Activated T-helper 17 cell treated with anti-CD3 and anti-CD28 coated beads, Interleukin-2, amount 50 U/mL, for 72 hours (primary cell): ENCODE measurements around the gene MVK. TPM values are rescaled to one million over a fixed set of nuclear protein-coding genes. Genes with fewer than 3 reads are reported as not detected.

Experiments
- ATAC-seq: fragments of 150-1000 bp; cut with Tn5 transposase; replicated peaks from 2 replicates; pipeline ENCODE4 v1.10.0; 2021; ENCODE audit warnings: mild to moderate bottlenecking, moderate library complexity
- H3K27ac Mint-ChIP-seq: one replicate; pipeline ENCODE4 v1.8.0; 2022; ENCODE audit warnings: mixed read lengths
- H3K27me3 Mint-ChIP-seq: one replicate; pipeline ENCODE4 v1.8.0; 2022; ENCODE audit warnings: mixed read lengths
- H3K36me3 Mint-ChIP-seq: one replicate; pipeline ENCODE4 v1.8.0; 2022; ENCODE audit warnings: low read depth, mild to moderate bottlenecking, mixed read lengths
- H3K4me1 Mint-ChIP-seq: one replicate; pipeline ENCODE4 v1.8.0; 2022; ENCODE audit warnings: mixed read lengths
- H3K4me3 Mint-ChIP-seq: one replicate; pipeline ENCODE4 v1.8.0; 2022; ENCODE audit warnings: mild to moderate bottlenecking, mixed read lengths
- H3K9me3 Mint-ChIP-seq: one replicate; pipeline ENCODE4 v1.8.0; 2022; ENCODE audit warnings: mixed read lengths
- total RNA-seq, 2 donors: library from RNA; stranded (reverse); gene quantifications; one replicate each; pipeline ENCODE4 v1.2.3, GENCODE V29; 2022

MVK gene
- 10 to 100 TPM; 10.7 to 15.6 TPM for total RNA-seq

GRCh38 chr12:109573029-109573913 is at the start of gene MVK, which contains the start of gene MMAB:
MVK (plus strand) TSS chr12:109573794; CDS start chr12:109574823, 1,029 bp downstream.
MMAB (minus strand) TSS chr12:109573504; CDS start chr12:109573480, 24 bp downstream.
- H3K27ac Mint-ChIP-seq: peak within 1 kb of the TSS; percentile 88
- H3K4me1 Mint-ChIP-seq: peaks cover 17% of the 10 kb centered on the region
- peak within 1 kb of the TSS; percentile 88 for H3K4me3 Mint-ChIP-seq
- no peaks in the 10 kb centered on the region for H3K9me3 Mint-ChIP-seq
- ATAC-seq: peak; percentile 97
- peaks cover 71% of the 10 kb centered on the region for H3K36me3 Mint-ChIP-seq
- no peaks in the 10 kb centered on the region for H3K27me3 Mint-ChIP-seq

GRCh38 chr12:109524466-109525278 is 48.9 kb upstream of the MVK start:
- peaks cover 82% of the 10 kb centered on the region for H3K36me3 Mint-ChIP-seq

DNA sequence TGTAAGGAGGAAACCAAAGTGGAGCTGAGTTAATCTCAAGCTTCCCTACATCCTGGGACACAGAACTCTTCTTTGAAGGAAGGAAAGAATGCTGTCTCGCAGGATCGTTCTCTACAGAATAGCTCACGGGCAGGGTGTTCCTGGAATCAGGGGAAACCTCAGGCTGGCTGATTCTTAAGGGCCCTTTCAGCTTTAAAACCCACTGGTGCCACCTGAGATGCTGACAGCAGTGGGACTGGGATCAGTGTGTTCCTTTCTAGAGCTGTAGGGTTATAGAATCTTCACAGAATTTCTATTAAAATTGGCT is 48.4 kb upstream of the MVK start:
- Mint-ChIP-seq H3K4me1 (no peaks in the 10 kb centered on the region), H3K27me3 (no peaks in the 10 kb centered on the region), H3K36me3 (peaks cover 82% of the 10 kb centered on the region), H3K4me3 (no peak overlapping the region), H3K27ac (no peak overlapping the region), H3K9me3 (no peaks in the 10 kb centered on the region)
- ATAC-seq: no peak

More at GRCh38 chr12:109524466-109525278, 48.9 kb upstream of the MVK start:
- H3K9me3 Mint-ChIP-seq: no peaks in the 10 kb centered on the region
- H3K4me3 Mint-ChIP-seq: no peak overlapping the region
- no peak overlapping the region for H3K27ac Mint-ChIP-seq
- ATAC-seq: no peak
- H3K27me3 Mint-ChIP-seq: no peaks in the 10 kb centered on the region
- no peaks in the 10 kb centered on the region for H3K4me1 Mint-ChIP-seq

DNA sequence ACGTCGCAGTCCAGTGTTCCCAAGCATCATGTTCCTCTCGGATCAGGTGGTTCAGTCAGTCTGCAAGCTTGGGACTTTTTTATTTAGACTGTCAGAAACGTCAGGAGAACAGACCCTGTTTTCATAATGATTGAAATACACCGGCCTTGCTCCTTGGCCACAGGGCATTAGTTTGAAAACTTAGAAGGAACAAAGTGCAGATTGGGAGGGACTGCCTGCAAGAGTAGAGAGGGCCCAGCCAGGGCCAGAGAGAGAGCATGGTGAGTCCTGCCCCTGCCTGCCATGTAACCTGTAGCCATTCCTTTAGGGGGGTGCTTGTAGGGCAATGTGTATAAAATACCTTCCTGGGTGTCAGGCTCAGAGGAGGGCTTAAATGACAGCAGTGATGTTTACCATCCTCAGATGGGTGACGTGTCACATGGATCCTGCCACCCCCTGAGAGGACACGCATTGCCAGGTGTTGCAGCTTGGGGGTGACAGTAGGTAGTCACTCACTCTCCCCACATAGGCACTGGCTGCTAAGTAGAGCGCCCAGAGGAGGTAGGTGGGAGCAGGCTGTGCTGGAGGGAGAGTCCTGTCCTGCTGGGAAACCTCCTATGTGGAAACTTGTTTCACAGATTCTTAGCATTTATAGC is 46.0 kb upstream of the MVK start:
- ATAC-seq: no peak
- H3K4me1 Mint-ChIP-seq: no peaks in the 10 kb centered on the region
- H3K9me3 Mint-ChIP-seq: no peaks in the 10 kb centered on the region
- H3K27ac Mint-ChIP-seq: no peak overlapping the region
- no peaks in the 10 kb centered on the region for H3K27me3 Mint-ChIP-seq
- H3K4me3 Mint-ChIP-seq: no peak overlapping the region
- peaks cover 78% of the 10 kb centered on the region for H3K36me3 Mint-ChIP-seq

DNA sequence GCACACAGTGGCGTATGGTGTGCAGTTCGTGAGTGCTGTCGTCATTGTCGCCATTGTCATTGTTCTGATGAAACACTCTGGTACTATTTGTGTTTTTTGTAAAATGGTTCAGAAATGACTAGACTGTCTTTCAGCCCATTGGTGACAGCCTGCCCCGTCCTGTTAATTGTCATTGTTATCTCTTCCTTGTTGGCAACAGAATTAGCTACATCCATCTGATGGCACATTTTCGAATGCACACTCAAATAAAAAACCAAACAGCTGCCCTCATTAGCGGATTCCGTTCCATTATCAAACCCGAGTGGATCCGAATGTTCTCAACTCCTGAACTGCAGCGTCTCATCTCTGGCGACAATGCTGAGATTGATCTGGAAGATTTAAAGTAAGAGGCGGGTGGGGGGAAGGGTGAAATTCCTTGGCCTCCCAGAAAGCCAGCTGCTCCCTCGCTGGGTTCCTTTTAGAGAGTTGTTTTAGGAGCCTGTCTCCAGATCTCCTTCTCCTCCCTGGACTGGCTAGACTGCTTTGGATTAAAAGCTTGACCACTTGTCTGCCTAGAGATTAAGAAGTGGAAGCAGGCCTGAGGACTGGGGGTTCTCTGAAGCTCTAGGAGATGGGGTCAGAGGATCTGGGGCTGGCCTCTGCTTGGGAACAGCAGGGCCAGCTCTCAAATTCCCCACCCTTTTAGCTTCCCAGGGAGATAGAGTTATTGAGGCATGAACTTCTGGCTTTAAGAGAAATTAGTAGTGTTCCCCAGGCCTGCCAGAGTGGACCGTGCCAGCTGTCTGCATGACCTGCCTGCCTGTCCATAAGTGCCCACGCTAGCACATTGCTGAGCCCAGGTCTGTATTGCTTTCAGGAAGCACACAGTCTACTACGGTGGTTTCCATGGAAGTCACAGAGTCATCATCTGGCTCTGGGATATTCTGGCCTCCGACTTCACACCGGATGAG is 43.6 kb upstream of the MVK start:
- ATAC-seq: no peak
- Mint-ChIP-seq H3K36me3 (peaks cover 71% of the 10 kb centered on the region), H3K4me3 (no peak overlapping the region), H3K9me3 (no peaks in the 10 kb centered on the region), H3K27me3 (no peaks in the 10 kb centered on the region), H3K27ac (no peak overlapping the region), H3K4me1 (no peaks in the 10 kb centered on the region)

- peaks cover 59% of the 10 kb centered on the region for H3K36me3 Mint-ChIP-seq
- H3K27me3 Mint-ChIP-seq: no peaks in the 10 kb centered on the region
- H3K4me3 Mint-ChIP-seq: no peak overlapping the region
- ATAC-seq: no peak
- no peak overlapping the region for H3K27ac Mint-ChIP-seq
- H3K9me3 Mint-ChIP-seq: no peaks in the 10 kb centered on the region
- H3K4me1 Mint-ChIP-seq: no peaks in the 10 kb centered on the region
These were observed 42.2 kb upstream of the MVK start for GRCh38 chr12:109531411-109531810.

DNA sequence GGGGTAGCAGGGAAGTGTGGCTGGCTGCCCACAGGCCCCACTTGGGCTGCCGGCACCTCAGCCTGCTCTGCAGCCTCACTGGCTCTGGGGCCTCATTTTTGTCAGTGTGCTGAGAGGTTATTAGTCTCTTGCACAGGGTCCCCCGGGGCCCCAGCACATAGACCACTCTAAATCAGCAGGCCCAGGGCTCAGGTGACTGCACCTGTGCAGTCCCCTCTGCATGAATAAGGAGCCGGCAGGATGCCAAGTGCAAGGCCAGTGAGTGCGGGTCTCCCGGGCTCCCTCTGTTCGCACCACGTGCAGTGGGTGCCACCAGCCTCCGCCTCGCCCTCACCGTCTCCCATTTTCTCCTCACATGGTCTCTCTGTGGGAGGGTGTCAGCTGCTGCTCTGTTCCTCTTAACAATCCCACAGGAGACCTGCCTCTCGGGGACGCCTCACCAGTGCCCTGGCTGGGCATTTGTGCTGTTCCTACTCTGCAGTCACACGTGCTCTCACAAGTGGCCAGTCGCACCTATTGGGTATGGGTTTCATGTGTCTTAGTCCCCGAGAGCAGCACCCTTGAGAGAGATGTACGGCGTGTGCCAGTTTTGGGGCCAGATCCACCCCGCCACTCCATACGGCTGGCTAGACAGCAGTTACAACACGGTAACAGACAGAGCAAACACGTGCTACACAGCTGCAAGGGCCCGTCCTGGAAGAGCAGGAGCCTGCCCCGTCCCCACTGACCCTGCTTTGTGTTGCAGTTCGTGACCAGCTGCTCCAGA is 40.7 kb upstream of the MVK start:
- no peak overlapping the region for H3K4me3 Mint-ChIP-seq
- H3K9me3 Mint-ChIP-seq: no peaks in the 10 kb centered on the region
- no peak overlapping the region for H3K27ac Mint-ChIP-seq
- H3K36me3 Mint-ChIP-seq: peaks cover 44% of the 10 kb centered on the region
- no peaks in the 10 kb centered on the region for H3K27me3 Mint-ChIP-seq
- no peaks in the 10 kb centered on the region for H3K4me1 Mint-ChIP-seq
- no peak for ATAC-seq

DNA sequence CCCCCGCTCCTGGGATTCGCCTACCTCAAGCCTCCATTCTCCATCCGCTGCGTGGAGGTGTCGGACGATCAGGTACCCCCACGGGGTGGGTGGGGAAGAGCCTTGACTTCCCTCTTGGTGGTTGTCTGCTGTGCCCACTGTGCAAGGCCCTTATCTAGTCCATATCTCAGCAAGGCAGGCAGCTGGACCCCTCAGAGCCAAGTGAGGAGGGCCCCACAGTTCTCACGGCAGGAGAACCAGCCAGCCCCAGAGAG is 40.2 kb upstream of the MVK start:
- H3K4me3 Mint-ChIP-seq: no peak overlapping the region
- H3K27me3 Mint-ChIP-seq: no peaks in the 10 kb centered on the region
- H3K9me3 Mint-ChIP-seq: no peaks in the 10 kb centered on the region
- H3K4me1 Mint-ChIP-seq: no peaks in the 10 kb centered on the region
- H3K36me3 Mint-ChIP-seq: peaks cover 39% of the 10 kb centered on the region
- H3K27ac Mint-ChIP-seq: no peak overlapping the region
- ATAC-seq: no peak

DNA sequence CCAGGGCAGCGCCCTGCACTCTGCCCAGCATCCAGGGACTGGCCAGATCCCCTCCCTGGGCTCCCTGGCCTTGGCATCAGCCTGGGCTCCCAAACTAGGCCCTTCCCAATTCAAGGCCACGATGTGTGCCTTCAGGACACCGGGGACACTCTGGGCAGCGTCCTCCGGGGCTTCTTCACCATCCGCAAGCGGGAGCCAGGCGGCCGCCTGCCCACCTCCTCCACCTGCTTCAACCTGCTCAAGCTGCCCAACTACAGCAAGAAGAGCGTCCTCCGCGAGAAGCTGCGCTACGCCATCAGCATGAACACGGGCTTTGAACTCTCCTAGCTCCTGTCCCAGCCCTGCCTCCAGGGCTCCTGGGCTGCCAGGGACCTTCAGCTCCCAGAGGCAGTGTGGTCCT is 39.1 kb upstream of the MVK start:
- Mint-ChIP-seq H3K27me3 (no peaks in the 10 kb centered on the region), H3K27ac (no peak overlapping the region), H3K4me1 (no peaks in the 10 kb centered on the region), H3K9me3 (no peaks in the 10 kb centered on the region), H3K36me3 (peaks cover 33% of the 10 kb centered on the region), H3K4me3 (no peak overlapping the region)
- no peak for ATAC-seq

DNA sequence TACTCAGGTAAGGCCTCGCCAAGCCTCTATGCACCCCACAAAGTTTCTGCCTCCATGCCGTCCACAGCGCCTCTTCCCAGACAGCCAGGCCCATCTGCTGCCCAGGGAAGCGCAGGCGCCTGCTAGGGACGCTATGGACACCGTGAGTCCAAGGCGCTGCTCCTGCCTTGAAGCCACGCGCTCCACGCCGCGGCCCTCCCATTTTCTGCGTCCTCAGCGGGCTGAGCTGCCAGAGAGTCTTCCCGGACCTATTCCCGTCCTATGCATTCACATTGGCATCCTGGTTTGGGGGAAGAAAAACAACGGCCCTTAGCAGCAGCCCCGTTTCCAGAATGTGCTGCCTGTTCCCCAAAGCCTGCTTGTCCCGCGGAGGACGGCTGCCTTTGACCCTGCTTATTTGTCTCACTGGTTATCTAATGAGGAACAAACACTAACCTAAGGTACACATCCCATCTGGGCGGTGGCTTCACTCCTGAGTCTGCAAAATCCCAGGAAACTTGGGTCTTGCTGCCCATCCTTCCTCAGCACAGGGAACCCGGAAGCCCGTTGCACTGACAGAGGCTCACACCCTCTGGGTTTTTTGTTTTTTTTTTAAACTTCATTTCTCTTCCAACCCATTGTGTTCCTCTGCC is 38.2 kb upstream of the MVK start:
- Mint-ChIP-seq H3K27me3 (no peaks in the 10 kb centered on the region), H3K4me1 (no peaks in the 10 kb centered on the region), H3K9me3 (no peaks in the 10 kb centered on the region), H3K4me3 (no peak overlapping the region), H3K36me3 (peaks cover 24% of the 10 kb centered on the region), H3K27ac (no peak overlapping the region)
- no peak for ATAC-seq

DNA sequence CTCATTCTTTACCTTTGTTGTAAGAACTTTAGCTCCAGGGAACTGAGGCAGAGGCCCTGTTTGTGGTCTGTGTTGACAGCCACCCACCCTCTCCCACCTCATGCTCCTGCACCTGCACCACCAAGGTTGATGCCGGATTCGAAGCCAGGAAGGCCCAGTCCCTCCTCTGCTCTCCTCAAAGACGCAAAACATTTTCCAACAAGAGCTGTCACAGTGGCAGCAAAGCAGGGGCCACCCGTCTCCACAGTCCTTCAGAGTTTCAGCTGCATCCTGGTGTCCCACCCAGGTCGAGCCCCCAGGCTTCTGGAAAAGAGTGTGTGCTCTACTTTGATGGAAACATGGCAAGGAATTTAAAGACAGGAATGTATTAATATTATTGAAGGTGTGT is 37.7 kb upstream of the MVK start:
- no peaks in the 10 kb centered on the region for H3K4me1 Mint-ChIP-seq
- ATAC-seq: no peak
- H3K4me3 Mint-ChIP-seq: no peak overlapping the region
- peaks cover 21% of the 10 kb centered on the region for H3K36me3 Mint-ChIP-seq
- H3K27ac Mint-ChIP-seq: no peak overlapping the region
- H3K9me3 Mint-ChIP-seq: no peaks in the 10 kb centered on the region
- H3K27me3 Mint-ChIP-seq: no peaks in the 10 kb centered on the region

GRCh38 chr12:109537136-109537535 is 36.5 kb upstream of the MVK start:
- Mint-ChIP-seq H3K27me3 (no peaks in the 10 kb centered on the region), H3K4me3 (no peak overlapping the region), H3K36me3 (peaks cover 10% of the 10 kb centered on the region), H3K9me3 (no peaks in the 10 kb centered on the region), H3K27ac (no peak overlapping the region), H3K4me1 (no peaks in the 10 kb centered on the region)
- no peak for ATAC-seq

GRCh38 chr12:109538191-109538863 is 35.3 kb upstream of the MVK start:
- no peak overlapping the region for H3K27ac Mint-ChIP-seq
- H3K4me1 Mint-ChIP-seq: no peaks in the 10 kb centered on the region
- no peak for ATAC-seq
- peaks cover 10% of the 10 kb centered on the region for H3K36me3 Mint-ChIP-seq
- H3K27me3 Mint-ChIP-seq: no peaks in the 10 kb centered on the region
- H3K4me3 Mint-ChIP-seq: no peak overlapping the region
- H3K9me3 Mint-ChIP-seq: no peaks in the 10 kb centered on the region
